GM18508 (cell line): ENCODE data around the gene TMEM38A.
"Not testable (repeated sequence)": the region's sequence is repeated elsewhere in the genome, so short reads cannot be mapped to it uniquely, and the experiment has no call there.

Source experiments
- ATAC-seq: cut with Tn5 transposase; IDR thresholded peaks from one replicate; pipeline ENCODE4 v1.9.1; 2021; ENCODE audit warnings: moderate number of reproducible peaks; ENCODE audit not compliant: insufficient read depth, unreplicated experiment

The TMEM38A gene

DNA sequence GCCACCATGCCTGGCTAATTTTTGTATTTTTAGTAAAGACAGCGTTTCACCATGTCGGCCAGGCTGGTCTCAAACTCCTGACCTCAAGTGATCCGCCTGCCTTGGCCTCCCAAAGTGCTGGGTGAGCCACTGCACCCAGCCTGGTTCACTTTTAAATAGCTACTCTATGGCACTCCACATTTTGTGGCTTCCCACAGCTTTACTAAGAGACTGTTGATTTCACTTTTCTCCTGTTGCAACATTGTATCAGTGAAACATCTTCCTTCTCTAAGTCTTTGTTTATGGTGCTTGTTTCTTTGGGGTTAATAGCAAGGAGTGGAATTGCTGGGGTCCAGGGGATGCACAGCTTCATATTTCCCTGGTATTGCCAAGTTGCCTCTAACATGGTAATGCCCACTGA is 12.3 kb downstream of the TMEM38A start:
- no peak for ATAC-seq

DNA sequence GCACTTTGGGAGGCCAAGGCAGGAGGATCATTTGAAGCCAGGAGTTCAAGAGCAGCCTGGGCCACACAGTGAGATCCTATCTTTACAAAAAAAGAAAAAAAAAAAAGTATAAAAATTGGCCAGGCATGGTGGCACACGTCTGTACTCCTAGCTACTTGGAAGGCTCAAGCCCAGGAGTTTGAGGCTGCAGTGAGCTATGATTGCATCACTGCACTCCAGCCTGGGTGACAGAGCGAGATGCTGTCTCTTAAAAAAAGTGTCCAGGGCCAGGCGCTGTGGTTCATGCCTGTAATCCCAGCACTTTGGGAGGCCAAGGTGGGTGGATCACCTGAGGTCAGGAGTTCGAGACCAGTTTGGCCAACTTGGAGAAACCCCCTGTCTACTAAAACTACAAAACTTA is 12.9 kb downstream of the TMEM38A start:
- not testable (repeated sequence) for ATAC-seq

DNA sequence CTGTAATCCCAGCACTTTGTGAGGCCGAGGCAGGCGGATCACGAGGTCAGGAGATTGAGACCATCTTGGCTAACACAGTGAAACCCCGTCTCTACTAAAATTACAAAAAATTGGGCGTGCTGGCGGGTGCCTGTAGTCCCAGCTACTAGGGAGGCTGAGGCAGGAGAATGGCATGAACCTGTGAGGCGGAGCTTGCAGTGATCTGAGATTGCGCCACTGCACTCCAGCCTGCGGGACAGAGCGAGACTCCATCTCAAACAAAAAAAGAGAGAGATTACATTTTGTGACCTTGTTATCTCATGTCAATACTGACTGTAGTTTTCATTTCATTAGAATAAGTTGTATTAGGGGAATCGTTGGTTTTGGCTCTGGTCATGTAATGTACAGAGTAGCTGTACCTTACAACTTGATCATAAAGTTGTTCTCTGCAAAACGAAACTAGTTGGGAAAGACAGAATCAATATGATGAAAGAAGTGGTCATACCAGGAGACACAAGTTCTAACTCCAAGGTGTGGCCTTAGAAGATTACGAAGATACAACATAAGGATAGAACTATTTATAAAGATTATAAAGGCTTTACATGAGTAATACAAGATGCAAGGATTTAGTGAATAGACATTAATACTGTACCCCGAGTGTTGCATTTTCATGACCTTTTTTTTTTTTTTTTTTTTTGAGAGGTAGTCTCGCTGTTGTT is 15.3 kb downstream of the TMEM38A start:
- ATAC-seq = no peak

DNA sequence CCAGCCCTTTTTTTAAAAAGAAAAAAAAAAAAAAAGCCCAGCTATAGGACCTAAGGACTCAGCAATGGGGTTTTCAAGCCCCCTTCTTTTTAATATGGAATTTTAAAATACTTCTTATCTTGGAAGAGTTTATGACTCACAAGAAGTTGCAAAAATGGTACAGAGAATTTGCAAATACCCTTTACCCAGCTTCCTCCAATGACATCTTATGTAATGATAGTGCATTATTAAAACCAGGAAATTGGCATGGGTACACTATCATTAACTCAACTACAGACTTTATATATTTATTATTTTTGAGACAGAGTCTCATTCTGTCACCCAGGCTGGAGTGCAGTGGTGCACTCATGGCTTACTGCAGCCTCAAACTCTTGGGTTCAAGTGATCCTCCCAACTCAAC is 16.1 kb downstream of the TMEM38A start:
- no peak for ATAC-seq

DNA sequence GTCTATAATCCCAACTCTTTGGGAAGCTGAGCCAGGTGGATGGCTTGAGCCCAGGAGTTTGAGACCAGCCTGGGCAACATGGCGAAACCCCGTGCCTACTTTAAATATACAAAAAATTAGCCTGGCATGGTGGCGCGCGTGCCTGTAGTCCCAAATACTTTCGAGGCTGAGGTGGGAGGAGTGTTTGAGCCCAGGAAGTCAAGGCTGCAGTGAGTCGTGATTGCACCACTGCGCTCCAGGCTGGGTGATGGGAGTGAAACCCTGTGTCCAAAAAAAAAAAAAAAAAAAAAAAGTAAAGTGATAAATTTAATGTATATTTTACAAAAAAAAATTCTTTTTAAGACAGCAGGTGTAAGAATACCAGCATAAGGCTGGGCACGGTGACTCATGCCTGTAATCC is 17.6 kb downstream of the TMEM38A start:
- no peak for ATAC-seq

DNA sequence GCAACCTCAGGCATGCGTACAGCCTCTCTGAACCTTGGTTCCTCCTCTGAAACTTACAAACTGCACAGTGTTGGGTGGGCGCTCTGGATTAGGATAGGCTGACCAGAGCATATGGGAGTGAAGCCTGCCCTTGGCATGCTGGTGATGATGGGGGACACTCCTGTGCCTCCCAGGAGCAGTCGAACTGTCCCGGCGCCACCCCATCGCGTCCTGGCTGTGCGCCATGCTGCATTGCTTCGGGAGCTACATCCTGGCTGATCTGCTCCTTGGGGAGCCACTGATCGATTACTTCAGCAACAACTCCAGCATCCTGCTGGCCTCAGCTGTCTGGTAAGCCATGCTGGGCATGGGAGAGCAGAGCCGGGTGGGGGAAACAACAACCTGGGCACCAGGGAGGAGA is 18.9 kb downstream of the TMEM38A start:
- no peak for ATAC-seq

DNA sequence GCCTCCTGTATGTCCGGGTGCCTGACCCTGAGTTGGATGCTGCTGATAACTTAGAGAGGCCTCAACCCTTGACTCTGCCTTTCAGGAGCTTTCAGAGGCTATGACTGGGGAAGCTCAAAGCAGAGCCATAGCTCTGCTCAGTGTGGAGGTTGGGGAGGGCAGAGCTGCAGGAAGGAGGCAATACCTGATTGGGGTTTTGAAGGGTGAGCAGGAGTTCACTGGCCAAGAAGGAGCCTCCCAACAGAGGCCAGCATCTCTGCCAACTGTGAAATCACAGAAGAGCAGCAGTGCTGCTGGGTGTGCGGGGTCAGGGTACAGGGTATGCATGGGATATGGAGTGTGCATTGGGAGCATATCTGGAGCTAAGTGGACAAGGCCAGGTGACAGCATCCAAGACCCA is 21.6 kb downstream of the TMEM38A start:
- no peak for ATAC-seq

DNA sequence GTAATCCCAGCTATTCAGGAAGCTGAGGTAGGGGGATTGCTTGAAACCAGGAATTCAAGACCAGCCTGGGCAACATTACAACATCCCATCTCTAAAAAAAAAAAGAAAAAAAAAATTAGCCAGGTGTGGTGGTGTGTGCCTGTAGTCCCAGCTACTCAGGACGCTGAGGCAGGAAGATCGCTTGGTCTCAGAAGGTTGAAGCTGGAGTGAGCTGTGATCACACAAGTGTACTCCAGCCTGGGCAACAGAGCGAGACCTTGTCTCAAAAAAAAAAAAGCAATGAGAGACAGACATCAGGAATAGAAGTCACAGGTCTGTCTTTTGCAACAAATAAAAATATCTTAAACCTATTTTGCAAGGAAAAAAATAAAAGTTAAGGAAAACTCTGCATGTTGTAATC is 23.3 kb downstream of the TMEM38A start:
- ATAC-seq = no peak

DNA sequence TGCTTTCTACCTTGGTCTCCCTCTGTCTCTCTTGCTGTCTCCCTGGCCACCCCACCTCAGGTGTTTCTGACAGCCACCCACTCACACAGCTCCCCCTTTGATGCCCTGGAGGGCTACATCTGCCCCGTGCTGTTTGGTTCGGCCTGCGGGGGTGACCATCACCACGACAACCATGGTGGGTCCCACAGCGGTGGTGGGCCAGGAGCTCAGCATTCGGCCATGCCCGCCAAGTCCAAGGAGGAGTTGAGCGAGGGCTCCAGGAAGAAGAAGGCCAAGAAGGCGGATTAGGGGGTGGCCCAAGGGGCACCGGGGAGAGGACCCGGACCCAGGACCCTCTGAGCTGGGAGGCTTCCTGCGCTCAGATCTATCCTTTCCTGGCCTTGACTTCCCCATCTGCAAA is 27.1 kb downstream of the TMEM38A start:
- no peak for ATAC-seq

DNA sequence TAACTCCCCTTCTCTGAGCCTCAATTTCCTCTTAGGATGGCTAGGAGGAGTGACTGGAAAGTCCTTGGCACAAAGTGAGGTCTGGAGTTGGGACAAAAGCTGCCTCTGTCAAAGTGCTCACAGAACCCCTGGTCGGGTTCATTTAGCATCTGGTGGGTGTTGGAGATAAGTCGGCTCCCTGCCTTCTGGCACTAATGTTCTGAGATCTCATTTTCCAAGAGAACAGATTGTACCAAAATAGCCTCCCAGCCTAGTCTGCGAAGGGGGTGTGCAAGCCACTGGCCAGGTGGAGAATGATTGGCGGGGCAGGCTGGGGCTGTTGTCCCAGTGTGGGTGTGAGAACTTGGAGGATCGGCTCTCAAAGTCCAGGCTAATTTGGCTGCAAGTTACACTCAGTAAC is 38.0 kb downstream of the TMEM38A start:
- ATAC-seq = no peak

DNA sequence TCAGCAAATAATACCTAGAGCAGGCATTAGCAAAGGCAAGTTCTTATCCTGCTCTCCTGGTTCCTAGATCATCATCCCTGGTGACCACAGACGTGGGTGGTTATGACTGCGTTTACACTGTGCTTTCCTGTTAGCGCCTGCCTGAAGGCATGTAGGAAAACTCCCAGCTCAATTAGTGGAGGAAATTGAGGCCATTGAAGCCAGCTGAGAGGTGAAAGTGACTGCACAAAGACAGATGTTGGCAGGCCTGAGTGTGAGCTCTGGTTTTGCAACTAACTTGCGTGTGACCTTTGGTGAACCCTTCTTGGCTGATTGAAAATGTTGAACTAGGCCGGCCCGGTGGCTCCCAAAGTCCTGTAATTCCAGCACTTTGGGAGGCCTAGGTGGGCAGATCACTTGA is 41.2 kb downstream of the TMEM38A start:
- ATAC-seq = no peak

DNA sequence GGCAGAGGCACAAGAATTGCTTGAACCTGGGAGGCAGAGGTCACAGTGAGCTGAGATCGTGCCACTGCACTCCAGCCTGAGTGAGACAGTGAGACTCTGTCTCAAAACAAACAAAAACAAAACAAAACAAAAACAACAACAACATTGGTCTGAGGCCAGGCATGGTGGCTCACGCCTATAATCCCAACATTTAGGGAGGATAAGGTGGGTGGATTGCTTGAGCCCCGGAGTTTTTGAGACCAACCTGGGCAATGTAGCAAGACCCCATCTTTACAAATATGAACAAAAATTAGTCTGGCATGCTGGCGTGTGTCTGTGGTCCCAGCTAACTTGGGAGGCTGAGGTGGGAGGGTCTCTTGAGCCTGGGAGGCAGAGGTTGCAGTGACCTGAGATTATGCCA is 42.7 kb downstream of the TMEM38A start:
- ATAC-seq = no peak

DNA sequence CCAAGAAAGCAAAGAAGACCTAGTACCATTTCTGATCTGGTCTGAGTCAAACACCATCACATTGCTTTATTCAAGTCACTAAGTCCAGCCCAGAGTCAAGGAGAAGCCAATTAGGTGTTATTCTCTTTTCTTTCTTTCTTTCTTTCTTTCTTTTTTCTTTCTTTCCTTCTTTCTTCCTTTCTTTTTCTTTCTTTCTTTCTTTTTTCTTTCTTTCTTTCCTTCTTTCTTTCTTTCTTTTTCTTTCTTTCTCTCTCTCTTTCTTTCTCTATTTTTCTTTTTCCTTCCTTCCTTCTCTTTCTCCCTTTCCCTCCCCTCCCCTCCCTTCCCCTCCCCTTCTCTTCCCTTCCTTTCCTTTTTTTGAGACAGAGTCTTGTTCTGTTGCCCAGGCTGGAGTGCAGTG is 49.9 kb downstream of the TMEM38A start:
- not testable (repeated sequence) for ATAC-seq

DNA sequence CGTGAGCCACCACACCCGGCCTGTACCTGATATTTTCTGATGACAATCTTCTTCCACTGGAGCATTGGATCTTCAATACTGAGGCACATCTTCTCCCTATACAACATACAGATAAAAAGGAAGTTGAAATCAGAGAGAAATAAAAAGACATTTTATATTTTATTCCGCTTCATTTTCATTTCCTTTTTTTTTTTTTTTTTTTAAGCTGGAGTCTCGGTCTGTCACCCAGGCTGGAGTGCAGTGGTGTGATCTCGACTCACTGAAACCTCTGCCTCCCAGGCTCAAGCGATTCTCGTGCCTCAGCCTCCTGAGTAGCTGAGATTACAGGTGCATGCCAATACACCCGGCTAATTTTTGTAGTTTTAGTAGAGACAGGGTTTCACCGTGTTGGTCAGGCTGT is 51.4 kb downstream of the TMEM38A start:
- ATAC-seq = not testable (repeated sequence)

DNA sequence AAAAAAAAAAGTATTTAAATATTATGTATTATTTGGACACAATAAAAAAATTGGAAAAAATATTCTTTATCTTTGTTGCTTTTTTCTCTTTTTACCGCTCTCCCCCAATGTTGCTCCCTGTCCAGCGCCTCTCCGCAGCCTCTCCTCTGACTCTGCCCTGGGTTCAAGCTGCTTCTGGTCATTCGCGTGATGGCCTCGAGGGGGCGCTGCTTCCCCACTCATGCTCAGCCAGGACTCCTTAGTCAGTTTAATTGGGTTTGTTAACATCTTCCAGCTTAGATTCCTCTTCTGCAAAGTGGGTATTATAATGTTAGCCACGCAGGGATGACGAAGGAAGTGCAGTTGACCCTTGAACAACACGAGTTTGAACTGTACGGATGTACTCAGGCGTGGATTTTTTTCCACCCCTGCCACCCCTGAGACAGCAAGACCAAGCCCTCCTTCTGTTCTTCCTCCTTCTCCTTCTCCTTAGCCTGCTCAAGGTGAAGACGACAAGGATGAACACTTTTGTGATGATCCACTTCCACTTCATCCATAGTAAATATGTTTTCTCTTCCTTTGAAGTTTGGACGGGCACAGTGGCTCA is 53.9 kb downstream of the TMEM38A start:
- ATAC-seq = no peak

DNA sequence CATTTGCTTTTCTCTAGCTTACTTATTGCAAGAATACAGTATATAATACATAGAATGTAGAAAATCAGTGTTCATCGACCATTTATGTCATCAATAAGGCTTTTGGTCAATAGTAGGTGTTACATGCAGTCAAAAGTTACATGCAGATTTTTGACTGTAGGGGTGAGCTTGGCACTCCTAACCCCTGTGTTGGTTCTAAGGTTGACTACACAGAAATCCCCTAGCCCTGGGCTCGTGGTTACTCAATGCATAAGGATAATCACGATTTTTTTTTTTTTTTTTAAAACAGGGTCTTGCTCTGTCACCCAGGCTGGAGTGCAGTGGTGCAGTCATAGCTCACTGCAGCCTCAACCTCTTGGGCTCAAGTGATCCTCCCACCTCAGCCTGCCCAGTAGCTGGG is 54.7 kb downstream of the TMEM38A start:
- ATAC-seq = no peak

DNA sequence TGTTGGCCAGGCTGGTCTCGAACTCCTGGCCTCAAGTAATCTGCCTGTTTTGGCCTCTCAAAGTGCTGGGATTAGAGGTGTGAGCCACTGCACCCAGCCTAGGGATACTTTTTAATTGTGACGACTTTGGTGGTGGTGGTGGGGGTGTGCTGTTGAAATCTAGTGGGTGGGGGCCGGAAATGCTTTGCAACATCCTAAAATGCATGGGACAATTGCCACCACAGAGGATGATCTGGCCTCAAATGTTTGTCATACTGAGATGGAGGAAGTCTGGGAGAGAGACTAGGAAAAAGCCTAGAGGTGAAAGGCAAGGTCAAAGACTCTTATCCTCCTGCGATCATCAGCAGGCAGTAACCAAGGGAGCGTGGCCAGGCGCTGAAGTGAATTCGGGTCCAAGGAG is 60.1 kb downstream of the TMEM38A start:
- no peak for ATAC-seq

DNA sequence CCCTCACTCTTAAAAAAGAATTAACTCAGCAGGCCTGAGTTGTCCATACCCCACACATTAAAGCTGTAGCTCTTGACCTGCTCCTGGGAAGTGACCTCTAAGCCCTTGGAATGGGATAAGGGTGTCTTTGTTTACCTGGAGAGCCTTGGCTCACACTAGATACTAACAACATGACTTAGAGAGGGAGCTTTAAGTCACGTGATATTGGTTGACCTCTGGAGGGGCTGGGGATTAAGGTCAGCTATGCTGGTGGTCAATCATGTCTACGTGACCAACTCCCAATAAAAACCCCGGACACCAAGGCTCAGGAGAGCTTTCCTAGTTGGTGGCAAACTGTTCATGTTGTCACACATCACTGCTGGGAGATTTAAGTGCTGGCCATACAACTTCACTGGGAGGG is 61.7 kb downstream of the TMEM38A start:
- no peak for ATAC-seq

DNA sequence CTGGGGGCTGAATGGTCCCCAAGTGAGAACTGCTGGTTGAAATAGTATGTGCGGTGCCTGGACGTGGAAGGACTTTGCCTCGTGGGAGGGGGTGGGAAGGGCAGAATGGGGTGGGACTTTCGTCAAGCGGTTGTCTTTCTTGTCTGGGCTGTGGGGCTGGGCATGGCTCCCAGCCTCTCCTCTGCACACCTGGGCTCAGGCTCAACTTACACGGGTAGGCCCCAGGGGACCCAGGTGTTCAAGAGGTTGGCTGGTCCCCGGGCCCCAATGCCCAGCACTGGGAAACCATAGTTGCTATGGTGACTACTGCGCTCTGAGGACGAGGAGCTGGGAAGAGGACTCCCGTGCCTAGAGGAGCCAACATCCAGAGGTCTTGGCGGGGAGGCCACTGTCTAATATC is 66.0 kb downstream of the TMEM38A start:
- ATAC-seq = no peak

DNA sequence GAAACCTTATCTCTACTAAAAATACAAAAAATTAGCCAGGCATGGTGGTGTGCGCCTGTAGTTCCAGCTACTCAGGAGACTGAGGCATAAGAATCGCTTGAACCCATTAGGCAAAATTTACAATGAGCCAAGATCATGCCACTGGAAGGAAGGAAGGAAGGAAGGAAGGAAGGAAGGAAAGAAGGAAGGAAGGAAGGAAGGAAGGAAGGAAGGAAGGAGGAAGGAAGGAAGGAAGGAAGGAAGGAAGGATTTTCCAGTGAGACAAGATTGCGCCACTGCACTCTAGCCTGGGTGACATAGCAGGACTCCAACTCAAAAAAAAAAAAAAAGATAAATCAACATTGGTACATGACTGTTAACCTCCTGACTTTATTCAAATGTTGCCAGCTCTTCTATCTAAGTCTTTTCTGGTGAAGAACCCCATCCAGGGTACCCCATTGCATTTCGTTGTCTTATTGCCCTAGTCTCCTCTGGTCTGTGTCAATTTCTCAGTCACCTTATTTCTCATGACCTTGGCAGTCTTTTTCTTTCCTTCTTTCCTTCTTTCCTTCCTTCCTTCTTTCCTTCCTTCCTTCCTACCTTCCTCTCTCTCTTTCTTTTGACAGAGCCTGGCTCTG is 74.8 kb downstream of the TMEM38A start:
- not testable (repeated sequence) for ATAC-seq

DNA sequence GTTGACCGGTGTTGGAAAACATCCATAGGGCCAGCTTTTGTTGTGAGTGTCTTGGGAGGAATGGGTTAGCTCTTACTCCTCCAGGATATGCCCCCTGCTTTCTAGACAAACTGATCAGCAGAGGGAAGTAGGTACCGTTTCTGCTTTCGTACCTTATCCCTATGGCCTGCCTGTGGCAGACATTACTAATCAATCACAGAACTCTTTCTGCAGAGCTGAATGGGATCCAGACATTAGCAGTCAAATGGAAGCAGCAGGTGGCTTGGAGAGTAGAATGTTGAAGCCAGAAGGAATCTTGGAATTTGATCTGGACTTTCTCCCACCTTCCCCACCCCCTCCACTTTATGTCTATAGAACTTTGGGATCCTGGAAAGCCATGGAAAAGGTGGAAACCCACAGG is 75.8 kb downstream of the TMEM38A start:
- ATAC-seq = no peak

DNA sequence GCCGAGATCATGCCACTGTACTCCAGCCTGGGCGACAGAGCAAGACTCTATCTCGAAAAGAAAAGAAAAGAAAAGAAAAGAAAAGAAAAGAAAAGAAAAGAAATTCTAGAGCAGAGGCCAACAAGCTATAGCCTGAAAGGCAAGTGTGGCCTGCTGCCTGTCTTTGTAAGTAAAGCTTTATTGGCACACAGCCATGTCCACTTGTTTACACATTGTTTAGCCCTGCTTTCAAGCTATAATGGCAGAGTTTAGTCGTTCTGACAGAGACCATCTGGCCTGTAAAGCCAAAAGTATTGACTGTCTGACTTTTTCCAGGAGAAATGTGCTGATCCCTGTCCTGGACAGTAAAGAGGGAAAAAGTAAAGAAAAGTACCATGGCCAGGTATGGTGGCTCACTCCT is 77.0 kb downstream of the TMEM38A start:
- ATAC-seq = no peak
